NCI-H526 (cell line): ENCODE results near the gene MS4A18.

Source experiments
- DNase-seq, 2 experiments: peaks; one replicate each; lab custom pipeline; 2025; lab: John Stamatoyannopoulos, UW

Gene MS4A18

GRCh38 chr11:60766547-60766946, 42.0 kb downstream of the MS4A18 start:
- no peak for DNase-seq

- peak in 1 of 2 experiments; percentile 59 for DNase-seq
Observed at GRCh38 chr11:60767388-60767811, 42.9 kb downstream of the MS4A18 start.

GRCh38 chr11:60768202-60768601, 43.7 kb downstream of the MS4A18 start:
- no peak for DNase-seq

- no peak for DNase-seq
Observed at GRCh38 chr11:60769273-60769672, 44.8 kb downstream of the MS4A18 start.

- no peak for DNase-seq
Observed at GRCh38 chr11:60769811-60770210, 45.3 kb downstream of the MS4A18 start.

GRCh38 chr11:60771146-60771545, 46.6 kb downstream of the MS4A18 start:
- no peak for DNase-seq

- DNase-seq, result no peak
Observed at GRCh38 chr11:60771879-60772525, 47.5 kb downstream of the MS4A18 start.

- no peak for DNase-seq
Observed at GRCh38 chr11:60772666-60773065, 48.1 kb downstream of the MS4A18 start.

- no peak for DNase-seq
Observed at GRCh38 chr11:60774726-60775125, 50.2 kb downstream of the MS4A18 start.

- DNase-seq, result peak; percentile 87 to 95
Observed at GRCh38 chr11:60775420-60775961, 51.0 kb downstream of the MS4A18 start.

GRCh38 chr11:60776167-60776566, 51.6 kb downstream of the MS4A18 start:
- DNase-seq, result no peak

- DNase-seq, result no peak
Observed at GRCh38 chr11:60777106-60777505, 52.6 kb downstream of the MS4A18 start.

GRCh38 chr11:60777572-60777971, 53.1 kb downstream of the MS4A18 start:
- no peak for DNase-seq

- no peak for DNase-seq
Observed at GRCh38 chr11:60780065-60780464, 55.5 kb downstream of the MS4A18 start.

GRCh38 chr11:60780774-60781173, 56.3 kb downstream of the MS4A18 start:
- no peak for DNase-seq

GRCh38 chr11:60781286-60781980, 56.9 kb downstream of the MS4A18 start:
- DNase-seq, result no peak

- DNase-seq, result no peak
Observed at GRCh38 chr11:60781981-60782316, 57.4 kb downstream of the MS4A18 start.

- DNase-seq, result no peak
Observed at GRCh38 chr11:60782393-60783140, 58.0 kb downstream of the MS4A18 start.

- no peak for DNase-seq
Observed at GRCh38 chr11:60783141-60783484, 58.6 kb downstream of the MS4A18 start.

- no peak for DNase-seq
Observed at GRCh38 chr11:60783911-60784310, 59.4 kb downstream of the MS4A18 start.

GRCh38 chr11:60785136-60785535, 60.6 kb downstream of the MS4A18 start, which contains the start of gene MS4A10:
Gene MS4A10 (plus strand): TSS chr11:60785333. CDS start chr11:60790336, 5,003 bp downstream.
- no peak for DNase-seq

- no peak for DNase-seq
Observed at GRCh38 chr11:60785806-60786361, 61.4 kb downstream of the MS4A18 start.
